ENCODE results near the gene EPS8L3. TPM values are rescaled to one million over a fixed set of nuclear protein-coding genes. Genes with fewer than 3 reads are reported as not detected.

Gene EPS8L3
- total and polyA plus RNA-seq, 2 of the 8 experiments (the other 6 are each of a cell fraction or from before 2014, with no cell fraction given): not detected

- TF ChIP-seq PHF8 (conservative IDR thresholded peaks at IDR 0.05; ENCODE audit: low read depth, low read length) (no peak), RAD21 (IDR thresholded peaks at IDR 0.05 in 1 of 2, conservative IDR thresholded peaks at IDR 0.05 in 1 of 2; ENCODE audit: low read depth in 2 of 2, low read length in 2 of 2) (no peak), CTBP2 (IDR thresholded peaks at IDR 0.05; ENCODE audit: borderline replicate concordance, insufficient read depth, insufficient read length, low read length) (no peak), CBX8 (IDR thresholded peaks at IDR 0.05; ENCODE audit: borderline replicate concordance, low read depth, low read length) (no peak), CEBPB (IDR thresholded peaks at IDR 0.05; ENCODE audit: low read depth, low read length) (no peak), TAF1 (IDR thresholded peaks at IDR 0.05; ENCODE audit: low read depth, low read length) (no peak), ASH2L (IDR thresholded peaks at IDR 0.05; ENCODE audit: low read length) (no peak)
Measured at GRCh38 chr1:109721042-109721441, 42.7 kb downstream of the EPS8L3 start (continued).

Data from H1 (cell line).